GM19397 (cell line): Measurements from ENCODE around the gene KCNMA1.

Experiments
- ATAC-seq: cut with Tn5 transposase; IDR thresholded peaks from one replicate; pipeline ENCODE4 v1.9.1; 2021; ENCODE audit warnings: mild to moderate bottlenecking, moderate library complexity; ENCODE audit not compliant: unreplicated experiment

KCNMA1 gene

GRCh38 chr10:77290528-77291155 is 347.0 kb downstream of the KCNMA1 start:
- no peak for ATAC-seq

- no peak for ATAC-seq
These were observed 347.8 kb downstream of the KCNMA1 start for GRCh38 chr10:77289790-77290189.

- no peak for ATAC-seq
These were observed 348.5 kb downstream of the KCNMA1 start for GRCh38 chr10:77289027-77289501.

- ATAC-seq: no peak
These were observed 349.9 kb downstream of the KCNMA1 start for GRCh38 chr10:77287647-77288120.

GRCh38 chr10:77286531-77287508 is 350.8 kb downstream of the KCNMA1 start:
- ATAC-seq: no peak

- ATAC-seq: no peak
These were observed 352.0 kb downstream of the KCNMA1 start for GRCh38 chr10:77285529-77286182.

GRCh38 chr10:77284797-77285196 is 352.8 kb downstream of the KCNMA1 start:
- ATAC-seq: no peak

GRCh38 chr10:77283326-77283725 is 354.3 kb downstream of the KCNMA1 start:
- no peak for ATAC-seq

GRCh38 chr10:77282163-77282562 is 355.4 kb downstream of the KCNMA1 start:
- no peak for ATAC-seq

- ATAC-seq: no peak
These were observed 355.9 kb downstream of the KCNMA1 start for GRCh38 chr10:77281719-77282118.

GRCh38 chr10:77279207-77279606 is 358.4 kb downstream of the KCNMA1 start:
- no peak for ATAC-seq

GRCh38 chr10:77274046-77274795 is 363.4 kb downstream of the KCNMA1 start:
- ATAC-seq: no peak

GRCh38 chr10:77269163-77269562 is 368.4 kb downstream of the KCNMA1 start:
- no peak for ATAC-seq

- no peak for ATAC-seq
These were observed 368.9 kb downstream of the KCNMA1 start for GRCh38 chr10:77268721-77269120.

GRCh38 chr10:77267703-77268675 is 369.6 kb downstream of the KCNMA1 start:
- no peak for ATAC-seq

- ATAC-seq: no peak
These were observed 371.4 kb downstream of the KCNMA1 start for GRCh38 chr10:77266242-77266641.

- ATAC-seq: no peak
These were observed 373.1 kb downstream of the KCNMA1 start for GRCh38 chr10:77264527-77264926.

- ATAC-seq: no peak
These were observed 373.5 kb downstream of the KCNMA1 start for GRCh38 chr10:77264107-77264506.

- ATAC-seq: no peak
These were observed 373.9 kb downstream of the KCNMA1 start for GRCh38 chr10:77263700-77264099.
